B cell (primary cell): Measurements from ENCODE around the gene ADH4. TPM values are rescaled to one million over a fixed set of nuclear protein-coding genes. Genes with fewer than 3 reads are reported as not detected.

Experiments used
- ATAC-seq: fragments of 200-7000 bp; cut with Tn5 transposase; one replicate; pipeline ENCODE4 v1.10.0; 2021; ENCODE audit warnings: low read depth, mild to moderate bottlenecking, moderate number of reproducible peaks, moderate library complexity
- CTCF ChIA-PET: fragments of 350-600 bp; sonication (Branson Sonifier 250); formaldehyde crosslinking; loops from one replicate; lab custom pipeline; 2021; ENCODE audit warnings: antibody characterized with exemption, inconsistent platforms; lab: Charles Lee
- POLR2A ChIA-PET: fragments of 350-600 bp; sonication (Branson Sonifier 250); formaldehyde crosslinking; loops from one replicate; lab custom pipeline; 2021; ENCODE audit warnings: antibody characterized with exemption; lab: Charles Lee
- DNase-seq: peaks from one replicate; pipeline ENCODE4 v3.0.0; 2013
- H2AFZ ChIP-seq: 2 replicates; pipeline ENCODE4 v1.6.1; 2012; ENCODE audit warnings: mild to moderate bottlenecking, low read depth, low read length; ENCODE audit not compliant: insufficient read depth, poor library complexity, severe bottlenecking
- H3K27ac ChIP-seq, 2 donors: 1 replicate in 1 of 2; 2 replicates in 1 of 2; pipeline ENCODE4 v1.5.1; 2012 to 2013; ENCODE audit warnings: low read length in 2 of 2, mild to moderate bottlenecking in 2 of 2, moderate library complexity in 1 of 2
- H3K27me3 ChIP-seq, 4 experiments: fragments of 200-600 bp in 1 of 4; sonication (generic) in 1 of 4; replicated peaks in 1 of 4; 1 replicate in 2 of 4; 2 replicates in 2 of 4; pipeline versions ENCODE4 v1.6.1 to v1.7.0; 2013 to 2016; ENCODE audit warnings: low read length in 3 of 4, mild to moderate bottlenecking in 2 of 4, mixed read lengths in 1 of 4, moderate library complexity in 1 of 4; ENCODE audit not compliant: insufficient read depth in 4 of 4, control insufficient read depth in 3 of 4; ENCODE audit errors: control extremely low read depth in 1 of 4
- H3K36me3 ChIP-seq, 2 experiments: replicated peaks in 1 of 2; 1 replicate in 1 of 2; 2 replicates in 1 of 2; pipeline versions ENCODE4 v1.6.1 to v1.7.1; 2013; ENCODE audit warnings: low read length in 1 of 2; ENCODE audit not compliant: insufficient read depth in 2 of 2, control insufficient read depth in 1 of 2; ENCODE audit errors: control extremely low read depth in 1 of 2, extremely low read depth in 1 of 2
- H3K4me1 ChIP-seq, 2 donors: fragments of 200-600 bp in 1 of 2; sonication (generic) in 1 of 2; 1 replicate in 1 of 2; 2 replicates in 1 of 2; pipeline versions ENCODE4 v1.5.1 to v1.6.1; 2013 to 2017; ENCODE audit warnings: low read length in 2 of 2; ENCODE audit not compliant: control insufficient read depth in 2 of 2, insufficient read depth in 2 of 2
- H3K4me2 ChIP-seq: replicated peaks from 2 replicates; pipeline ENCODE3; 2012; ENCODE audit warnings: mild to moderate bottlenecking, low read depth, low read length; ENCODE audit not compliant: poor library complexity, severe bottlenecking
- H3K4me3 ChIP-seq, 5 experiments: fragments of 200-600 bp in 1 of 5; sonication (generic) in 1 of 5; 1 replicate in 3 of 5; 2 replicates in 2 of 5; pipeline versions ENCODE4 v1.5.1 to v1.7.0; 2011 to 2016; ENCODE audit warnings: low read length in 4 of 5, mild to moderate bottlenecking in 4 of 5, low read depth in 2 of 5, control low read depth in 1 of 5, moderate library complexity in 1 of 5; ENCODE audit not compliant: insufficient read depth in 1 of 5; ENCODE audit errors: control extremely low read depth in 1 of 5, extremely low read depth in 1 of 5
- H3K79me2 ChIP-seq: fragments of 200-600 bp; sonication (generic); one replicate; pipeline ENCODE4 v1.6.0; 2016; ENCODE audit warnings: low read length; ENCODE audit not compliant: control insufficient read depth, insufficient read depth
- H3K9ac ChIP-seq: fragments of 200-600 bp; sonication (generic); 2 replicates; pipeline ENCODE4 v1.6.1; 2017; ENCODE audit warnings: mild to moderate bottlenecking, low read length, moderate library complexity
- H3K9me3 ChIP-seq, 3 donors: one replicate each; pipeline versions ENCODE4 v1.6.1 to v1.7.1; 2013; ENCODE audit warnings: low read length in 2 of 3; ENCODE audit not compliant: control insufficient read depth in 2 of 3, insufficient read depth in 1 of 3; ENCODE audit errors: control extremely low read depth in 1 of 3
- H4K20me1 ChIP-seq: 2 replicates; pipeline ENCODE4 v1.6.0; 2012; ENCODE audit warnings: mild to moderate bottlenecking, low read length; ENCODE audit not compliant: insufficient read depth, control insufficient read depth, poor library complexity, severe bottlenecking
- H3K27ac Mint-ChIP-seq: one replicate; pipeline ENCODE4 v1.8.0; 2021; ENCODE audit warnings: mixed read lengths
- H3K27me3 Mint-ChIP-seq: one replicate; pipeline ENCODE4 v1.8.0; 2021; ENCODE audit warnings: mixed read lengths
- H3K4me1 Mint-ChIP-seq: one replicate; pipeline ENCODE4 v1.8.0; 2021; ENCODE audit warnings: mixed read lengths
- H3K4me3 Mint-ChIP-seq: one replicate; pipeline ENCODE4 v1.8.0; 2021; ENCODE audit warnings: mixed read lengths
- H3K9me3 Mint-ChIP-seq: one replicate; pipeline ENCODE4 v1.8.0; 2022; ENCODE audit warnings: mixed read lengths; ENCODE audit not compliant: insufficient read depth
- EZH2 ChIP-seq: IDR thresholded peaks from 2 replicates; pipeline ENCODE4 v1.6.1; 2012; ENCODE audit warnings: borderline replicate concordance, low read depth, mild to moderate bottlenecking, moderate library complexity, low read length; ENCODE audit not compliant: insufficient read depth, poor library complexity, severe bottlenecking
- WGBS: methylation state at CpG from one replicate; pipeline ENCODE4 v1.1.5; 2013; ENCODE audit warnings: missing lambda C conversion rate; ENCODE audit not compliant: insufficient coverage; 5-methylcytosine and 5-hydroxymethylcytosine counted together
- intact Hi-C: fragments of 100-400 bp; cut with micrococcal nuclease; formaldehyde crosslinking; loops from one replicate; pipeline ENCODE4 v1.10.0; 2022
- polyA plus RNA-seq: library from polyadenylated mRNA; depleted of rRNA; stranded (reverse); fragments of >200 nt; gene quantifications from 2 replicates; pipeline ENCODE4 v1.2.3, GENCODE V29; 2012
- total RNA-seq, 2 donors: library from RNA; stranded (reverse); fragments of 120-200 nt in 1 of 2; gene quantifications; 1 replicate in 1 of 2; 2 replicates in 1 of 2; pipeline versions ENCODE4 v1.2.3 to v1.2.4, GENCODE V29; 2013 to 2022
- TF ChIP-seq, protein P1 (sequence below): fragments of 200-600 bp; IDR thresholded peaks from one replicate; pipeline ENCODE4 v1.8.0; 2022; ENCODE audit warnings: antibody characterized with exemption, mild to moderate bottlenecking

The ADH4 gene
- total and polyA plus RNA-seq, 2 donors (not counting 1 experiment from before 2014, with no cell fraction given) = not detected

DNA sequence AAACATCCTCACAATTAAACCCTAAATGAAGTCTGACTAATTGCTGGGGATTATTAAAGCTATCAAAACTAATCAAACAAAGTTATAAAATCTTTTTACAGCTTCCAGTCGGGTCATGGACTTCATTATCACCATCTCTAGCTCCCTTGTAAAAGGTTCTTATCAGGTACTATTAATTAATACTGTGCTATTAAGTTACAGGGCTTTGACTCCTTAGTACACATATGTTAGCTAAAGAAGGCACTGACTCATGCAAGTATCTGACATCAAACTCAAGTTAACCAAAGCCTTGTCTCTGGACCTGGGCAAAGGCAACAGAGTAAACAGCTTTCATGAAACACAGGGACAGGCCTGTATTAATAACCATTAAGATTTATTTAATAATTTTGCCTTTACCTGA is 7.9 kb upstream of the ADH4 start:
- Histone ChIP-seq H2AFZ (no peak overlapping the region), H3K9ac (no peak overlapping the region), H3K27ac (no peak overlapping the region), H4K20me1 (no peaks in the 10 kb centered on the region), H3K4me3 (no peak overlapping the region), H3K4me2 (no peak overlapping the region), H3K4me1 (no peaks in the 10 kb centered on the region), H3K27me3 (no peaks in the 10 kb centered on the region), H3K9me3 (peaks cover 0 to 2% (median 1%) of the 10 kb centered on the region in 3 donors), H3K79me2 (no peaks in the 10 kb centered on the region), H3K36me3 (no peaks in the 10 kb centered on the region)
- intact Hi-C loops = no loop called here
- no peak for ATAC-seq
- Mint-ChIP-seq H3K9me3 (peaks cover 4% of the 10 kb centered on the region), H3K27me3 (no peaks in the 10 kb centered on the region), H3K27ac (no peak overlapping the region), H3K4me3 (no peak overlapping the region), H3K4me1 (no peaks in the 10 kb centered on the region)
- WGBS = no CpG with 5 or more reads among the region's 1 CpG
- DNase-seq = no peak
- no peak for TF ChIP-seq EZH2
- TF ChIP-seq, protein P1, sequence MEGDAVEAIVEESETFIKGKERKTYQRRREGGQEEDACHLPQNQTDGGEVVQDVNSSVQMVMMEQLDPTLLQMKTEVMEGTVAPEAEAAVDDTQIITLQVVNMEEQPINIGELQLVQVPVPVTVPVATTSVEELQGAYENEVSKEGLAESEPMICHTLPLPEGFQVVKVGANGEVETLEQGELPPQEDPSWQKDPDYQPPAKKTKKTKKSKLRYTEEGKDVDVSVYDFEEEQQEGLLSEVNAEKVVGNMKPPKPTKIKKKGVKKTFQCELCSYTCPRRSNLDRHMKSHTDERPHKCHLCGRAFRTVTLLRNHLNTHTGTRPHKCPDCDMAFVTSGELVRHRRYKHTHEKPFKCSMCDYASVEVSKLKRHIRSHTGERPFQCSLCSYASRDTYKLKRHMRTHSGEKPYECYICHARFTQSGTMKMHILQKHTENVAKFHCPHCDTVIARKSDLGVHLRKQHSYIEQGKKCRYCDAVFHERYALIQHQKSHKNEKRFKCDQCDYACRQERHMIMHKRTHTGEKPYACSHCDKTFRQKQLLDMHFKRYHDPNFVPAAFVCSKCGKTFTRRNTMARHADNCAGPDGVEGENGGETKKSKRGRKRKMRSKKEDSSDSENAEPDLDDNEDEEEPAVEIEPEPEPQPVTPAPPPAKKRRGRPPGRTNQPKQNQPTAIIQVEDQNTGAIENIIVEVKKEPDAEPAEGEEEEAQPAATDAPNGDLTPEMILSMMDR = no peak
- ChIA-PET POLR2A (no interaction called here), CTCF (no interaction called here)

DNA sequence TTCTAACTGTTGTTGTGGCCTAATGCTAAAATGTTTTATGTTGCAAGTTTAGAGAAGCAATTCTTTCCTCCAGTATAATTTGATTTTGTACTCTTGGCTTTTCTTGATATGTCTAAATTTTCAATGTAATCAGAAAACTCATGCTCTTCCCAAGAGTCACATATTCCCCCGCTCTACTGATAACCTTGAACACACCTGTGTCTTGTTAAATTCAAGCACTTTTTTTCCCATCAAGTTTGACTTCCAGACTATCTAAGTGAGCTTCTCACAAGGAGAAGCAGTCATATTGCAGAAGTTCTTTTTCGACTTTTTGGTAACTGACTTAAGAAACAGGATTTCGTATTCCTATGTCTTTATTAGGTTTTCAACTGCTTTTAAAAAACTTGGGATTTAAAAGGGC is 7.4 kb upstream of the ADH4 start:
- intact Hi-C loops = no loop called here
- Mint-ChIP-seq H3K27me3 (no peaks in the 10 kb centered on the region), H3K27ac (no peak overlapping the region), H3K4me3 (no peak overlapping the region), H3K4me1 (no peaks in the 10 kb centered on the region), H3K9me3 (peaks cover 4% of the 10 kb centered on the region)
- ChIA-PET POLR2A (no interaction called here), CTCF (no interaction called here)
- DNase-seq = no peak
- Histone ChIP-seq H3K79me2 (no peaks in the 10 kb centered on the region), H3K27ac (no peak overlapping the region), H3K27me3 (no peaks in the 10 kb centered on the region), H3K4me3 (no peak overlapping the region), H3K36me3 (no peaks in the 10 kb centered on the region), H2AFZ (no peak overlapping the region), H3K9ac (no peak overlapping the region), H4K20me1 (no peaks in the 10 kb centered on the region), H3K4me2 (no peak overlapping the region), H3K9me3 (peaks cover 0 to 2% (median 1%) of the 10 kb centered on the region in 3 donors), H3K4me1 (no peaks in the 10 kb centered on the region)
- no CpG with 5 or more reads among the region's 3 CpGs for WGBS
- ATAC-seq = no peak
- TF ChIP-seq EZH2 = no peak
- TF ChIP-seq, protein P1 = no peak
